GM13976 (cell line): Measurements from ENCODE around the gene SLC35E2B.
A peak's percentile ranks its signal among the peaks of the same experiment; 100 is the strongest.

Experiments
- DNase-seq: peaks from one replicate; pipeline ENCODE4 v3.0.0; 2012; ENCODE audit warnings: low spot score
- CTCF ChIP-seq: IDR thresholded peaks from 2 replicates; pipeline ENCODE4 v1.5.1; 2012; ENCODE audit warnings: borderline replicate concordance, mild to moderate bottlenecking; ENCODE audit not compliant: insufficient read depth; ENCODE audit errors: extremely low read depth, missing control alignments, control extremely low read depth
- in situ Hi-C: fragments of 300-500 bp; cut with MboI; formaldehyde crosslinking; loops from one replicate; pipeline ENCODE4 v1.12.0; 2022; ENCODE audit warnings: low sequenced_read_pairs, mixed read lengths, inconsistent platforms; ENCODE audit not compliant: unreplicated experiment

Gene SLC35E2B

GRCh38 chr1:1630191-1630964, 62.2 kb downstream of the SLC35E2B start:
- in situ Hi-C loops: no loop called here
- peak; percentile 100 for DNase-seq
- TF ChIP-seq CTCF: peak; percentile 3

- in situ Hi-C loops: no loop called here
- DNase-seq: peak; percentile 82
- no peak for TF ChIP-seq CTCF
Observed at GRCh38 chr1:1629430-1630190, 63.0 kb downstream of the SLC35E2B start.

- in situ Hi-C loops: no loop called here
- TF ChIP-seq CTCF: no peak
- DNase-seq: peak; percentile 54
Observed at GRCh38 chr1:1628754-1629429, 63.7 kb downstream of the SLC35E2B start.

GRCh38 chr1:1627829-1628753, 64.5 kb downstream of the SLC35E2B start:
- in situ Hi-C loops: no loop called here
- TF ChIP-seq CTCF: no peak
- no peak for DNase-seq

- in situ Hi-C loops: no loop called here
- no peak for TF ChIP-seq CTCF
- no peak for DNase-seq
Observed at GRCh38 chr1:1627261-1627828, 65.2 kb downstream of the SLC35E2B start.
